ENCODE results near the gene SELENOM.

The SELENOM gene

DNA sequence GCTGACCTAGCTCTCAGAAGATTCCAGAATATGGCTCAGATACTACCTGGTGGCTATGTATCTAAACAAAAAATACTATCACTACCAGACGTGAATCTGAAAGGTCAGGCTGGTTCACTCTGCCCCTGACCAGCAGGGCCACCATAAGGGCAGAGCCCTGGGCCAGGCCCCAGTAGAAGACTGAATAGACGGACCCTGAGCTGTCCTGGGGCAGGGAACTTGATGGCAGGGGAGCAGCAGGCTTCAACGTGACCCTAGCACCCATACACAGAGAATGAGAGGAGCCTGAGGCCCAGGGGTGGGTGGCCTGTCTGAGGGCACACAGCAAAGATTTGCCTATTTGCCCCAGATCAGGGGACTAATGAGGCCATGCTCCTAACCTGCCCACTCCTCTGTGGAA lies 46.0 kb upstream of the SELENOM start:
- no peak overlapping the region for H3K27ac ChIP-seq (ENCODE audit: low read depth, low read length)
- H3K36me3 ChIP-seq (ENCODE audit: low read length) = no peaks in the 10 kb centered on the region
- H3K4me3 ChIP-seq (ENCODE audit: insufficient read depth, low read length, poor library complexity, severe bottlenecking) = no peak overlapping the region
- H3F3A ChIP-seq (ENCODE audit: insufficient read depth) = no peaks in the 10 kb centered on the region
- no peaks in the 10 kb centered on the region for H3K79me2 ChIP-seq (ENCODE audit: insufficient read depth, low read length)
- H3K9me2 ChIP-seq (replicated peaks; ENCODE audit: insufficient read depth, low read length) = no peaks in the 10 kb centered on the region
- H4K20me1 ChIP-seq (ENCODE audit: low read depth, low read length) = no peaks in the 10 kb centered on the region
- H3K9me3 ChIP-seq (ENCODE audit: insufficient read depth, low read length) = no peaks in the 10 kb centered on the region
- no peaks in the 10 kb centered on the region for H3K27me3 ChIP-seq (ENCODE audit: low read length)
- no peak overlapping the region for H2AFZ ChIP-seq (ENCODE audit: low read depth, low read length, severe bottlenecking)
- TF ChIP-seq EZH2phosphoT487 (conservative IDR thresholded peaks at IDR 0.05; ENCODE audit: low read length) (no peak), CTCF (IDR thresholded peaks at IDR 0.05; ENCODE audit: insufficient read depth, low read length, poor library complexity, severe bottlenecking) (no peak)
- H3K9ac ChIP-seq (ENCODE audit: low read length) = no peak overlapping the region
- H3K4me2 ChIP-seq (ENCODE audit: low read depth, low read length, poor library complexity, severe bottlenecking) = no peak overlapping the region

DNA sequence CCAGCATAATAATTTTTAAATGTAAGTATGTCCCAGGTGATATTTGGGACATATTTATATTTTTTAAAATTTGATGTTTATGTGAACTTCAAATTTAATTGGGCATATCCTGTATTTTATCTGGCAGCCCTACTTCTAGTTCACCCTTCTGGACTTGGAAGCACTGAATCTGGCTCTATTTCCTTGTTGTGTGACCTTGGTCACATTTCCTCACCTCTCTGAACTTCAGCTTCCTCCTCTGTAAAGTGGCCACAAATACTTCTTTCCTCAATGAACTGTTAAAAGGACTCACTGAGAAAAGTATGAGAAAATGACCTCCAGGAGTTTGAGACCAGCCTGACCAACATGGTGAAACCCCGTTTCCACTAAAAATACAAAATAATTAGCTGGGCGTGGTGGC lies 44.5 kb upstream of the SELENOM start:
- no peak overlapping the region for H3K9ac ChIP-seq (ENCODE audit: low read length)
- TF ChIP-seq CTCF (IDR thresholded peaks at IDR 0.05; ENCODE audit: insufficient read depth, low read length, poor library complexity, severe bottlenecking) (no peak), EZH2phosphoT487 (conservative IDR thresholded peaks at IDR 0.05; ENCODE audit: low read length) (no peak)
- H3K9me3 ChIP-seq (ENCODE audit: insufficient read depth, low read length) = no peaks in the 10 kb centered on the region
- no peak overlapping the region for H2AFZ ChIP-seq (ENCODE audit: low read depth, low read length, severe bottlenecking)
- H4K20me1 ChIP-seq (ENCODE audit: low read depth, low read length) = no peaks in the 10 kb centered on the region
- H3K36me3 ChIP-seq (ENCODE audit: low read length) = no peaks in the 10 kb centered on the region
- H3K4me3 ChIP-seq (ENCODE audit: insufficient read depth, low read length, poor library complexity, severe bottlenecking) = no peak overlapping the region
- no peak overlapping the region for H3K27ac ChIP-seq (ENCODE audit: low read depth, low read length)
- no peak overlapping the region for H3K4me2 ChIP-seq (ENCODE audit: low read depth, low read length, poor library complexity, severe bottlenecking)
- H3K9me2 ChIP-seq (replicated peaks; ENCODE audit: insufficient read depth, low read length) = no peaks in the 10 kb centered on the region
- no peaks in the 10 kb centered on the region for H3K27me3 ChIP-seq (ENCODE audit: low read length)
- H3K79me2 ChIP-seq (ENCODE audit: insufficient read depth, low read length) = no peaks in the 10 kb centered on the region
- H3F3A ChIP-seq (ENCODE audit: insufficient read depth) = no peaks in the 10 kb centered on the region

GRCh38 chr22:31150615-31151014 lies 43.2 kb upstream of the SELENOM start:
- Histone ChIP-seq H4K20me1 (ENCODE audit: low read depth, low read length) (no peaks in the 10 kb centered on the region), H2AFZ (ENCODE audit: low read depth, low read length, severe bottlenecking) (no peak overlapping the region), H3K27ac (ENCODE audit: low read depth, low read length) (no peak overlapping the region), H3K36me3 (ENCODE audit: low read length) (no peaks in the 10 kb centered on the region), H3K9me3 (ENCODE audit: insufficient read depth, low read length) (no peaks in the 10 kb centered on the region), H3F3A (ENCODE audit: insufficient read depth) (no peaks in the 10 kb centered on the region), H3K4me3 (ENCODE audit: insufficient read depth, low read length, poor library complexity, severe bottlenecking) (no peak overlapping the region), H3K9ac (ENCODE audit: low read length) (no peak overlapping the region), H3K9me2 (replicated peaks; ENCODE audit: insufficient read depth, low read length) (no peaks in the 10 kb centered on the region), H3K79me2 (ENCODE audit: insufficient read depth, low read length) (no peaks in the 10 kb centered on the region), H3K27me3 (ENCODE audit: low read length) (no peaks in the 10 kb centered on the region), H3K4me2 (ENCODE audit: low read depth, low read length, poor library complexity, severe bottlenecking) (no peak overlapping the region)
- TF ChIP-seq CTCF (IDR thresholded peaks at IDR 0.05; ENCODE audit: insufficient read depth, low read length, poor library complexity, severe bottlenecking) = no peak
- TF ChIP-seq EZH2phosphoT487 (conservative IDR thresholded peaks at IDR 0.05; ENCODE audit: low read length) = no peak
